ENCODE data around the gene DGKB.

DNA sequence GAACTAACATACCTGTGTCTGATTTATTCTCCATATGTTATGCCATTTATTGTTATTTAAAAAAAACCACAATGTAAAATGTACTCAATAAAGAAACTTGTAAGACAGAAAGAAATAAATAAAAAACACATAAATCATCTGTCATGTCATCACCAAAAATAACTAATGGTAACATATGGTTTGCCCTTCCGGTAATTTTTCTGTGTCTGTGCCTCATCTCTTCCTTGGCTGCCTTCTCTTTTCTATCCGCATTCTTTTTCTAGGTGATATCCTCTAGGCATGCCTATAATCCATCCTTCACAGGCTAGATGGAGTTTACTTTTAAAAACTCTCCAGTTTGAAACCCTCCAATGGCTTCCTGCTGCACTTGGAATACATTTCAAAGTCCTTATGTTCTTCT lies 609.1 kb downstream of the DGKB start:
- TF ChIP-seq, protein P1, sequence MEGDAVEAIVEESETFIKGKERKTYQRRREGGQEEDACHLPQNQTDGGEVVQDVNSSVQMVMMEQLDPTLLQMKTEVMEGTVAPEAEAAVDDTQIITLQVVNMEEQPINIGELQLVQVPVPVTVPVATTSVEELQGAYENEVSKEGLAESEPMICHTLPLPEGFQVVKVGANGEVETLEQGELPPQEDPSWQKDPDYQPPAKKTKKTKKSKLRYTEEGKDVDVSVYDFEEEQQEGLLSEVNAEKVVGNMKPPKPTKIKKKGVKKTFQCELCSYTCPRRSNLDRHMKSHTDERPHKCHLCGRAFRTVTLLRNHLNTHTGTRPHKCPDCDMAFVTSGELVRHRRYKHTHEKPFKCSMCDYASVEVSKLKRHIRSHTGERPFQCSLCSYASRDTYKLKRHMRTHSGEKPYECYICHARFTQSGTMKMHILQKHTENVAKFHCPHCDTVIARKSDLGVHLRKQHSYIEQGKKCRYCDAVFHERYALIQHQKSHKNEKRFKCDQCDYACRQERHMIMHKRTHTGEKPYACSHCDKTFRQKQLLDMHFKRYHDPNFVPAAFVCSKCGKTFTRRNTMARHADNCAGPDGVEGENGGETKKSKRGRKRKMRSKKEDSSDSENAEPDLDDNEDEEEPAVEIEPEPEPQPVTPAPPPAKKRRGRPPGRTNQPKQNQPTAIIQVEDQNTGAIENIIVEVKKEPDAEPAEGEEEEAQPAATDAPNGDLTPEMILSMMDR (IDR thresholded peaks at IDR 0.05), result no peak
- no peak for TF ChIP-seq EZH2 (IDR thresholded peaks at IDR 0.05)
